ENCODE measurements around the gene C7orf25.

The C7orf25 gene

DNA sequence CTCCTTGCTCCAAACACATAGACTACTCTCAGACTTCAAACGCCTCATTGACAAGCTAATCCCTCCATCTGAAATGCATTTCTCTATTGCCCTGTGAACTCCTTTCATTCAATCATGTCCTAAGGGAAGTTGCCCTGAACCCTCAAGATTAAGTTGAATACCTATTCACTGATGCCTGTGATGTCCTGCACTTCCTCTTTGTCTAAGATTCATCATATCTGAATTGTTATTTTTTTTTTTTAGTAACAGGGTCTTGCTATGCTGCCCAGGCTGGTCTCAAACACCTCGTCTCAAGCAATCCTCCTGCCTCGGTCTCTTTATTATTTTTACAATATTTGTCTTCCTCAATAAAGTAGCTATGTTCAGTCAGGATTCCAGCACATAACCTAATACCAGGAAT is 16.9 kb upstream of the C7orf25 start:
- no peak for DNase-seq (ENCODE audit: low spot score)
- TF ChIP-seq, protein P1, sequence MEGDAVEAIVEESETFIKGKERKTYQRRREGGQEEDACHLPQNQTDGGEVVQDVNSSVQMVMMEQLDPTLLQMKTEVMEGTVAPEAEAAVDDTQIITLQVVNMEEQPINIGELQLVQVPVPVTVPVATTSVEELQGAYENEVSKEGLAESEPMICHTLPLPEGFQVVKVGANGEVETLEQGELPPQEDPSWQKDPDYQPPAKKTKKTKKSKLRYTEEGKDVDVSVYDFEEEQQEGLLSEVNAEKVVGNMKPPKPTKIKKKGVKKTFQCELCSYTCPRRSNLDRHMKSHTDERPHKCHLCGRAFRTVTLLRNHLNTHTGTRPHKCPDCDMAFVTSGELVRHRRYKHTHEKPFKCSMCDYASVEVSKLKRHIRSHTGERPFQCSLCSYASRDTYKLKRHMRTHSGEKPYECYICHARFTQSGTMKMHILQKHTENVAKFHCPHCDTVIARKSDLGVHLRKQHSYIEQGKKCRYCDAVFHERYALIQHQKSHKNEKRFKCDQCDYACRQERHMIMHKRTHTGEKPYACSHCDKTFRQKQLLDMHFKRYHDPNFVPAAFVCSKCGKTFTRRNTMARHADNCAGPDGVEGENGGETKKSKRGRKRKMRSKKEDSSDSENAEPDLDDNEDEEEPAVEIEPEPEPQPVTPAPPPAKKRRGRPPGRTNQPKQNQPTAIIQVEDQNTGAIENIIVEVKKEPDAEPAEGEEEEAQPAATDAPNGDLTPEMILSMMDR (IDR thresholded peaks at IDR 0.05; ENCODE audit: extremely low read depth, missing control alignments) = no peak

DNA sequence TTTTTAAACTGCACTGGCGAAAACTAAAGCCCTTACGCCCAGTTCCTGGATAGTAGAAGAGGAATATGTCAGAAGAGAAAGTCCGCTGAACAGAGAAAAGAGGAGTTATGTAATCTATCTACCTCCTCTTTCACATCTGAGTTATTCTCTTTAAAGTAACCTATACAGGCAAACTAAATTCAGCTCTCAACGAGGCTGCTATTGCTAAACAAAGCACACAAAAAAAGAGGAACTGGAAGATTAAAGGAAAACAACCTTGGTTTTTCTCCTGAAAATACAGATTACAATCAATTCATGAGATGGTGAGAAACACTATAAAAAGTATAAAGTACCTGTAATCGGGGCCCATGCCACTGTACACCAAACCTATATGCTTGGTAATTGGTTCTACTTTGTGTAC is 14.3 kb upstream of the C7orf25 start:
- TF ChIP-seq, protein P1 (IDR thresholded peaks at IDR 0.05; ENCODE audit: extremely low read depth, missing control alignments) = no peak
- DNase-seq (ENCODE audit: low spot score) = no peak

DNA sequence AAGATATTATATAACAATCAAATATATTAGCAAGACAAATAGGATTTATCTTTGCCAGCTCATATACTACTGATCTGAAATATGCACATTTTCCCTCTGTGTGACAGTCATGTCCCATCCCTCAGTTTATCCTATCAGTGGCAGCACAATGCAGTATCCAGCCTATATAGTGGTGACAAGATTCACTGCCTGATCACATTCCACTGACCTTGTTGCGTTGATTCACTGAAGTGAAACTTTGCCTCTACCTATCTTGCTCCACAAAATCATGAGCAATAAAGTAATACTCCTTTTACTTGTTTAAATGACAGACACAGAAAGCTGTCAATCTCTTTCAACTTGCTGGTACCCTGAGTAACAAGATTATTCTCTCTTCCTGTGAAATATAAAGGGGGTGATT is 13.8 kb upstream of the C7orf25 start:
- TF ChIP-seq, protein P1 (IDR thresholded peaks at IDR 0.05; ENCODE audit: extremely low read depth, missing control alignments) = no peak
- DNase-seq (ENCODE audit: low spot score) = no peak

DNA sequence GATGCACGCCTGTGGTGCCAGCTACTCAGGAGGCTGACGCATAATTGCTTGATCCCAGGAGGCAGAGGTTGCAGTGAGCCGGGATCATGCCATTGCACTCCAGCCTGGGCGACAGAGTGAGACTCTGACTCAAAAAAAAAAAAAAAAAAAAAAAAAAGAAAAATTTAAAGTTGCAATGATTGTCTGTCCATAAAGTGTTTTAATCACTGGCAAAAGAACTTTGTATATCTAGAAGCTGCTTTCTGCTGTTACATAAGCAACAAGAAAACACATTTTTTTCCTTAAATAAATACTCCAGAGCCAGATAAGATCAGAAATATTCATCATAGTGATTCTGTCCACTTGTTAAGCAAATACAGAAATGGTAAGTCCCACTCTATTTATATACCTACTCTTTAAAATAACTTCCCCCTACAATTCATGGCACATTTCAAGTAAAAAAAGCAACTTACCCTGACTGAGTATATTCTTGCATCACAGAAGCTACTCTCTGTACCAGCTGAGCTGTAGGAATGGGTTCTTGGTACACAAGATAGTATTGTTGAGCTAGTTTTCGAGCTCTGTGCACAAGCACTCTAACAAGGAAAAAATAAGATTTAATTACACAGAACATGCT is 12.5 kb upstream of the C7orf25 start:
- no peak for DNase-seq (ENCODE audit: low spot score)

DNA sequence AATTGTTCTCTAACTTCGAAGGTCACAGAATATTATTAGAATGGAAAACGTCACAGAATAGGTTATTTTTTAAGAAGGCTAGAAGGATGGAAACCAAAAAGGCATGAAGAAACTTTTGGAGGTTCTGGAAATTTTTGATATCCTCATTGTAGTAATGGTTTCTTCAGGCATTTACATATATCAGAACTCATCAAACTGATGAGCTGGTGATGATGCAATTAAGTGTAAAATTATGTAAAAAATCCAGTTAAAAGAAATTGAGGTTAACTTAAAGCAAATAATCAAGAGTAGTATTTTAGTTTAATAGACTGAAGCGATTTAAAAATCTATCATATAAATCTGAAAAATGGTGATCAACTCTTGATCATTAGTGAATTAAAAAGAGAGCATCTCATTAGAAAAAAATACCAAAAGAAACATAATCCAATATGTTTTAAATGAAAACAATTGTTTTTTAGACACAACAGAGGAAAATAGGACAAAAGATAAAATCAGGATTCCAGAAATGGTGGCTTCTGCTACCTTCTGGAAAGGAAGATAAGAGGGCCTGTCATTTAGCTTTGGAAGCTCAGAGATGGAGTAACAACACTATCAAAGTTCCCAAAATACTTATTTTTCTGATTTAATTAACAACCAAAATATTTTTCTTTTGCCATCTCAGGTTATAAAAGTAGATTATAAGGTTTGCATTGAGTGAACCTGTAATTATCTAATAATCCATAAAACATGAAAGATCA is 10.3 kb upstream of the C7orf25 start:
- TF ChIP-seq, protein P1 (IDR thresholded peaks at IDR 0.05; ENCODE audit: extremely low read depth, missing control alignments) = no peak

More for the DNA sequence above, 12.5 kb upstream of the C7orf25 start:
- TF ChIP-seq, protein P1 (IDR thresholded peaks at IDR 0.05; ENCODE audit: extremely low read depth, missing control alignments) = no peak

DNA sequence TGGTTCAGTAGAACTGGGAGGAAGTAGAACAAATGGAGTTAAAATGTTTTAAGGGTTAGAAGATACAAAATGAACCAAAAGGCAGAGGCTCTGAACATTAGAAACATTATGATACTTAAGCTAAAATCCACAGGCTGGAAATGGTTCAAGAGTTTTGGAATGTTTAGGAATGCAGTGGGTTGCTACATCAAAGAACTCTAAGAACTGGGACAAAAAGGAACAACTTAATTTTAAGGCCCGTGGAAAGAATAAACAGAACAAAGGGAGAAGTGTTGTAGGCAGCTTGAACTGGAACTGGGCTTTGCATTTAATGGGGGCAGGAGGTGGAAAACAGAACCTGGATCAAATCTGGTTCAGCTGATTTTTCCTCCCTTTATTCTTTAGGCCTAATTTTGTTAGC is 3.5 kb upstream of the C7orf25 start:
- no peak for DNase-seq (ENCODE audit: low spot score)

More for the DNA sequence above, 10.3 kb upstream of the C7orf25 start:
- DNase-seq (ENCODE audit: low spot score) = no peak

More for the DNA sequence above, 3.5 kb upstream of the C7orf25 start:
- TF ChIP-seq, protein P1 (IDR thresholded peaks at IDR 0.05; ENCODE audit: extremely low read depth, missing control alignments) = no peak
